AG08396 (cell line): ENCODE measurements around the gene GALNTL6.

Source experiments
- DNase-seq: peaks from one replicate; pipeline ENCODE4 v3.0.0; 2012; ENCODE audit warnings: low spot score, mixed read lengths

The GALNTL6 gene

DNA sequence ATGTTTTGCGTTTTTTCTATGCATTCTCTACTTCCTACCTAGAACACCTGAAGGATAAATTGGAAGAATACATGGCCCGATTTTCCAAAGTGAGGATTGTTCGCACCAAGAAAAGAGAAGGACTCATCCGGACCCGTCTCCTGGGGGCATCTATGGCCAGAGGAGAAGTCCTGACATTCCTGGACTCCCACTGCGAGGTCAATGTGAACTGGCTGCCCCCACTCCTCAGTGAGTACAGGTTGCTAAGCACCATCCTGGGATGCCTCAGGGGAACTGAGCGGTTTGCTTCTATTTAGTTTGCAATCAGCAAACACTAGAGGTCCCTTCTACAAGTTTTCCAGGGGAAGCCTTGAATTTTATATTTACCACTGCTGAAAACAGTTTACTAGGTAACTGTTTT is 996.1 kb downstream of the GALNTL6 start:
- no peak for DNase-seq

DNA sequence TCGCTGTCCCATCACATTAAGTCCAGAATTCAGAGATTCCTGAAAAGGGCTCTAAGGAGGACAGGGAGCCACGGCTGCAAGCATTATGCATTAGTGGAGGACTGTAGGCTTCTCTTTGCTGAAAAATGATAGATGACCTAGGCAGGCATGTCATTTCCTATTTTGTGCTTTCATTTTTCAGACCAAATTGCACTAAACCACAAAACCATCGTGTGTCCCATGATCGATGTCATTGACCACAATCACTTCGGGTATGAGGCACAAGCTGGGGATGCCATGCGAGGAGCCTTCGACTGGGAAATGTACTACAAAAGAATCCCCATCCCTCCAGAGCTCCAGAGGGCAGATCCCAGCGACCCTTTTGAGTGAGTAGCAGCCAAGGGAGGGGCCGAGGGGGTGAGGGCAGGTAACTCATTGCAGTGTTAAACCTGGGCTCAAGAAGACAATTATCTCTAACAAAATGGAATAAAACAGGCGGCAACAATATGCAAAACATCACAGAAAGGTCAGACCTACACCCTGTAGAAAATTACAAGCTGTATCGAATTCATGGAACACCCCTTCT is 1000.2 kb downstream of the GALNTL6 start:
- DNase-seq = no peak

DNA sequence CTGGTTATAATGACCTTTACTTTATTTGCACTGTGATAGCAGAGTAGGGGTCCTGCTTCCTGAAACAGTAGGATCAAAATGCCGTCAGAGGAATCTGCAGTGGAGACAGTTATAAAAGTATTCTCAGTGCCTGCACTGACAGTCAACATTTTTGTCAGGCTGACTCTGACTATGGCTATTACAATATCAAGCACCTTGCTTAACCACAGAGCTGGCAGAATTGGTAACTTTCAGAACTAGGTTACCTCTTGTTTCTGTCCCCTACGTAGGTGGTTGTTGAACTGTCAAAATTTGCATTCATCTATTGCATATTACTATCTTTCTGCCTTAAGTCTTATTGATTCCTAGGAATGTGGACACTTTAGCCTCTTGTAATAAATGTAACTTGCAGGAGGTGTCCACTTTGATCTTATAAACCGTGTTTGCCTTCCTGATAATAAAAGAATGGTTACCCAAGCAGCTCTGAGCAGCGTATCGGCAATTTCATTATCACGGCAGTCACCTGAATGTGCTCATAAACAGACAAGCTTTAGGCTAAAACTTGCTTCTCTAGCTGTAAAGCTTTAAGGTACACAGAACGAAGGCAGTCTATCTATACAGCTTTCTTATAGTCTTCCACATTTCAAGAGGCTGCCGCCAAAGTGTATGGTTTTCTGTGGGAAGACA is 1002.4 kb downstream of the GALNTL6 start:
- no peak for DNase-seq

DNA sequence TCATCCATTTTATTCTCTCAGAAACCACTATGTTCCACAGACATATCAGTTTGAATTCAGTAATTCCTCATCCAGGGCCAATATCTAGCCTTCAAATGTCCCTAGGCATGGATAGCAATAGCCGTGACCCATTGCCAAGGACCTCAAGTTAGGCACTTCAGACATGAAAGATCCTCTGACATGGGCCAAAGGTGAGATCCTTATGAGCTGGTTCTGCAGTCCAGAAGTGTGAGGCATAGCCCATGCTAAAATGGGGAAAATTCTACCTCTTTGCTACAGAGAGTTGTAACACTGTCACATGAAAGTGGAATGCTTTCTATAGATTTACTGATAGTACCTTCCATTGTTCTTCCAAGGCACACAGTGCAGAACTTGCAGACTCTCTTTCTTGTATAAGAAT is 1005.7 kb downstream of the GALNTL6 start:
- DNase-seq = no peak

DNA sequence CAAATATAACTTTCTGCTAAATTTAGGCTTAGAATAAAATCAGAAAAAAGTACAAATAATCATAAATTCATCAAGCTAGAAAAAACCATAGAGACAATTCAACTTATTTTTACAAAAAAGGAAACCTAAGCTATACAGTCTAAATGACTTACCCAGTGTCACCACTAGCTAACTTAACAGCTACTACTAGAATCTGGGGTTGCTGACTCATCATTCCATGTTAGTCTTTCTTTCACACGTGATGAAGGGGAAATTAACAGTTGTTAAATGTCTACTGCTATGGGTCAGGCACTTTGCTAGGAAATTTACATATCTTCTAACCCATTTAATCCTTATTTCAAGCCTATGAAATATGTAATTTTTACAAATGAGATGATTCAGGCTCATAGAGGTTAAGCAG is 1006.1 kb downstream of the GALNTL6 start:
- no peak for DNase-seq

DNA sequence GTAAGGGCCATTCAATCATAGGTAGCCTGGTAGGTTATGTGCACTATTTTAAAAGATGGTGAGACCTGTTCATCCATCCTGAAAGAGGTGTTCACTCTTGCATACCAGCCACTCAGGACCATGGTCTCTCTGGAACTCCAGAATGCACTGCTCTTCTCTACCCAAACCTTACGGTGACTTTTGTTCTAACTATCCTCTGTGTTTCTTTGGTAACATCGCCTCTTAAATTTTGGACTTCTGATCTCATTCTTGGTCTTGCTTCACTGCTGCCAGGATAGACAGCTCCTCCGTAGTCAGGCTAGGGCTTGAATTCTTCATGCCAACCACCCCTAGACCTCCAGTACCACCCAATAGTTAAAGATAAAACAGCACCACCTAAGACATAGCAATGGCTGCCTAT is 1009.1 kb downstream of the GALNTL6 start:
- no peak for DNase-seq

DNA sequence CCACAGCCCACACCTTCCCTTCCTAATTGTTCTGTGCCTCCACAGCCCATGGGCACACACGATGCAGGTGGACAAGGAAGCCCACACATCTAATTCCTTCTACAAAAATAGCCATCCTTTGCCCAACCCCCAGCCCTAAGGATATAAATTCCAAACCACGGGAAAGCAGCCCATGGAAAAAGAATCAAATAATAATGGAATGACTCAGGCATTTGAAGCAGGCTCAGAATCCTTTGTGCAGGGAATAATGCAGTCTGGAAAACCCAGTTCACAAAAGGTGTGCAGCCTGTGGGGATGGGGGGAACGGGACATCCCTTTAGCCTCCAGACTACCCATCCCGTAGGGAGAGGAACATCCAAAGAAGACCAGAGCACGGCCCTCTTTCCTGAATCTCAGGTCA is 1013.1 kb downstream of the GALNTL6 start:
- no peak for DNase-seq

DNA sequence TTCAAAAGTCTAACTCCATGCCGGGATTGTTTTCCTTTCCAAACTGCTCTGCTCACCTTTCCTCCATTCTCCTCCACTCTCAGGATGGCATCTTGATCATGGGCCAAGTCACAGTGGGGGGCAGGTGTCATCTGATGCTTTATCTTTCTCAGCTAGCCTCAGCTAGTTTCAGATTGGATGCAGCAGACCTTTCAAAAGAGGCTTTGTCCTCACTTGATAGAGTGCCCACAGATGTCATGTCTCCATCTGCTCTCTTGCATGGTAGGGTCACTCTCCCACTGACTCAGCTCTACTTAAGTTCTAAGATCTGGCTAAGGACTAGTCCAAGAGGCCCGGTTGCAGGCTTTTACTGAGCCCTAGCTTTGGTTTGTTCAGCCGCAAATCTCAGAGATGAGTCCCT is 1013.7 kb downstream of the GALNTL6 start:
- DNase-seq = no peak

DNA sequence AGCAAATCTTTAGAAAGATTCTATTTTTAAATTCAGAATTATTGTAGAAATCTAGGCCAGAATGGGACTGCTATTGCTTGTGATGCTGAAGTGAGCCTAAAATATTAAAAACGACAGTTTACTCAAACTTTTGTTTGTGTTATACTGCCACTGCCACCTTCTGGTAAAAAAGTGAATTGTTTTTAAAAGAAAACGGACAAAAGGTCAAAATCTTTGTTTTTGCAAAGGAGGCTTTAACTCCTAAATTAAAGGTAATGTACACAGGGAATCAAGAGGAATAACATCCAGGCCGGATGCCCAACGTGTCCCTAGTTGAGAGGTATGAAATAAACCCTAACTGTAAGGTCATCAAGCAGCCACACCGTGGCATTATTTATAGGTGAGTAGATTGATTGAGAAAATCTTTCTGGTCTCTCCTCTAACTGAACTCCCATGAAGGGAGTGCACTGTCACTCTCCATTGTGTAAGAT is 1017.1 kb downstream of the GALNTL6 start:
- DNase-seq = peak; percentile 12

DNA sequence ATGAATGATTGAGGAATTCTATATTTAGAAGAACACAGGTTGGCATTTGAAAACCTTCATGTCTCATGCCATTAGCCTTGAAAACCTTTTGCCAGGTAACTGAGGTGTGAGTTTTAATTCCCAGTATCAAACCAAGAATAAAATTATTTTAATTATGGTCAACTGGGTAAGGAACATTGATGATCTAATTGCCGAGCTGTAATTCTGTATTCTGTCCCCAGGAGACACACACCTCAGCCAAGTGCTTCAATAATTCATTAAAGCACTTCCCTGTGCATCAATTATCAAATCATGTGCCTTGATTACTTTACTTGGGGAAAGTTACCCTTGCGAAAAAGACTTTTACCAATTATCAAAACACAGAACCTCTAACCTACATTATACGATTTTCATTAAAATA is 1023.5 kb downstream of the GALNTL6 start:
- no peak for DNase-seq

DNA sequence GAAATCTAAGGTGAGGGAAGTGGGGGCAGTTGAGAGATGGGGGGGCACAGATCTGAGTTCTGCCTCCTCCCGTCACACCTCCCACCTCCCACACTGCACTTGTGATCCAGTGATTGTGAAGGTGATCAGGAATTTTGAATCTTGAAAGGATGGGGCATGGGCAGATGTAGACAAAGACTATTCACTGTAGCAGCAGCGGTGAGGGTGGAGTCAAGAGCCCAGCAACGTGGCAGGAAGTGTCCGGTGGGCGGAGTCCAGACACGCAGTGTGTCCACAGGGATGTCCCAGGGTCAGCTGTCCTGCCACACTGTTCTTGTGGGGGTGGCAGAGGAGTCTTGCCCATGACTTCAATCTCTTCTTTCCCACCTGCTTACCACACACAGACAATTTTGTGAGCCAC is 1024.9 kb downstream of the GALNTL6 start:
- no peak for DNase-seq

DNA sequence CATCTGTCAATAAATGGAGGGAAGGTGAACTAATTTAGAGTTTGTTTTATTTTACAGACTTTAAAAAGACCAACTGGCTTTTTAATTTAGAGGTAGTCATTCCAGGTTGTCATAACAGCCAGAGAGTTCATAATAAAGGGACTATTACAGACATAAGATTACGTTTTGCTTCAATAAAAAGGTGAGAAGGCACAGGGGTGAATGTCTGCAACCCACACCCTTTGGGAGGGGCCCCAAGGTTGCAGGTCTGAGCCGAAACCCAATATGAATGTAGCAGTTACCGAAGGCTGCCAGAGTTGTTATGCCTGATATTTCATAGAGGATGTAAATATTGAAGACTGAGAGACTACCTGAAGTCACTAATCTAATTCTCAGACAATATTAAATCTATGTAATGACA is 1025.7 kb downstream of the GALNTL6 start:
- no peak for DNase-seq

DNA sequence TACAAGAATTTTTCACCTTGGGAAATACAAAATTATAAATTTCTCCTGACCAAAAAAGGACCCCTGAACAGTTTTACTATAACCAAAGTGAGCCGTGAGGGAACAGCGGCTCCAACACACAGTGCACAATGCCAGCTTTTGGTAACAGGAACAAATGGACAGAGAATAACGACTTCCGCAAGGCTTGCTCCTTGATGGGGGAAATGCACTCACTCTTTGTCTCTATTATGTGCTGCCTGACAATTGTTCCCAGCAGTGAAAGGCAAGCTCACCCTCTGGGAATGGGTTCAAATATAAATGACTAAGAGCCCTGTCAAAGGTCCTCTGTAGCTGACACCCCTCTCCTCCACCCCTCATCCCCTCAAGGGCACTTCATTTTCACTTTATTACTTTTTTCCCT is 1029.6 kb downstream of the GALNTL6 start:
- DNase-seq = no peak

DNA sequence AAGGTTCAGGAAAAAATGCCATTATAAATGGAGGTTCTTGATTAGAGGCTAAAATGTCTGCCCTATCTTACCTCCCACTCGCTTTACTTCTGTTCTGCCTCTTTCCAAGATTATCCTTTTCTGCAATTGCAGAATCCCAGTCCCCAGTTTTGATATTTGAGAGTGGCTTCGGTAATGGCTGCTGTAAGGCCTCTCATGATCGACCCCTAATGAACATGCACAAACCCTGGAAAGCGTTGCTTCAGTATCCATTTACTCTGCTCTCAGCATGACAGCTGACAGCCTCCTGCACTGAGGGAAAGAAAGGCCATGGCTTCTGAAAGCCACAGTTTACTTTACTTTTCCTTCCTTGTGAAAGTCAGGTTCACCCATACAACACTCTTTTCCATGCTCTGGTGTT is 1030.0 kb downstream of the GALNTL6 start:
- no peak for DNase-seq

DNA sequence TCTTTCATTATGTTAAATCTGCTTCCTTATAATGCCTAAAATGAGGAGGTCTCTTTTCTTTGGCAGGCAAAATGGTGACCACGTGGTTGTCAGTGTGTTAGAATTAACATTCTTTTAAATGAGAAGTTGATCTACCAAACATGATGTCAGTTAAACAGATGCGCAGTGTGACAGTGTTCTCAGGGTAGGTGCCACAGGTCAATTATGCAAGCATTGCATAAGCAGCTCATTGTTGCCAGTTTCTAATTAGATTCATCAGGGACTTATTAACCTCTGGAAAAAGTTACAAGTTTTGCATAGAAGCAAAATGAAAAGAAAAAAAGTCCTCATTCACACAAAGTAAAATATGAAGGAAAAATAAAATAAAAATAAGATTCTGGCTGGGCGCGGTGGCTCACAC is 1031.4 kb downstream of the GALNTL6 start:
- no peak for DNase-seq

DNA sequence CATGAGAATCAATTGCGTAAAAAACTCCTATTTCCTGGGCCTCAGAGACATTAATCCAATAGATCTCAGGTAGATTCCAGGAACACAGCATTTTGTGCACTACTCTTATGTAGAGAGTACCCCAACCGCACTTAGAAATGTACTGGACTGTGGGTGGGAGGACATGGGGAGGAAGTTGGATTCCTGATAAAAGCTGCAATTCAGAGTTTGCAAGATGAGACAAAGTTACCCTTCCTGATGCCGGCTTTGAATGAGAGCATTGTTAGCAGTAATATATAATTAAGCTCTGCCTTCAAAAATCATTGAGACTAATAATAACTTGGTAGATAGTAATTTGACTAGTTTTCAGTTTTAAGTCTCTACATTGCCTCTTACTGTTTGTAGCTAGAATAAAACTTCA is 1032.1 kb downstream of the GALNTL6 start:
- no peak for DNase-seq

DNA sequence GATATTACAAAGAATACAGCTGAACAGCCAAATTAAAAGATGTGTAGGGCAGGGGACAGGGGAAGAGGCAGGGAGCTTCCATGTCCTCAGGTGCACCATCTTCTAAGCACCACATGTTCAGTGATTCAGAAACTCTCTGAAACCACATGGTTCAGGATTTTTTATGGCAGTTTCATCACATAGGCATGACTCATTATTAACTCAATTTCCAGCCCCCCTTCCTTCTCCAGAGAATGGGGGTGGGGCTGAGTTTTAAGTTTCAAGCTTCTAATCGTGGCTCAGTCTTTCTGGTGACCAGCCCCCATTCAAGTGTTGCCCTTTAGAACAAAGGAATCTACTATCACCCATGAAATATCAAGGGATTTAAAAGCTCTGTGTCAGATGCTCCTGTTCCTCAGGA is 1037.6 kb downstream of the GALNTL6 start:
- DNase-seq = peak; percentile 12

DNA sequence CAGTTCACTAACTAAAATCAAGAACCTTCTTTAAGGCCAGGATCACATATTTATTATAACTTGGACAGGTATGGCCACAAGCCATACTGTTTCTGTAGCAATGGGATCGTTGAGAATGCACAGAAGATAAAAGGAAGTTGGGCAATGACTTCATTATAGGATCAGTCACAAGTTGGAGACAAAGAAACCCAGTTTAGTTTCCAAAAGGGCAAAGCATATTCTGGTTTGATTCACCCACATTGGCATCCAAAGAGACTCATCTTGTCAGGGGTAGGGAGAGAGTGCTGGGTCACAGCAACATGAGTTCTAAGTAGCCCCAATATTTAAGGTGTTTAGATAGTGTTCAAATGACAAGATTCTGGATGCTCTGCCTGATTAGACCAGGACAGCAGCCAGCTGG is 1038.3 kb downstream of the GALNTL6 start:
- no peak for DNase-seq

DNA sequence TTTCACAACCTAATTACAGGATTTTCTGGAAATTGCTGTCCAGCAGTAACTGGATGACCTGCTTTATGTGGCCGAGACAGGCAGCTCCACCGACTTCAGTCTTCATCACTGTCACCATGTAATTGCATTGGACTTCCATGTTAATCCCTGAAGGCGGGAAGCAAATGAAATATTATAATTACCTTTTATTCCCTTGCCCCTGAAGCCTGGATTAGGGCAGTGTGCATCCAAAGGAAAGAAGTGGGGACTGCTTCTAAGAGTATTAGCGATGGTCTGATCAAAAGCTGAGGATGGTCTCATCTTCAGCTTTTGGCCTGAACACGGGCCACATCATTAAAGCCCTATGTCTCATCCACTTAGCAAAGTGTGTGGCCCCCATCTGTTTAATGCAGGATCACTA is 1043.8 kb downstream of the GALNTL6 start:
- no peak for DNase-seq

DNA sequence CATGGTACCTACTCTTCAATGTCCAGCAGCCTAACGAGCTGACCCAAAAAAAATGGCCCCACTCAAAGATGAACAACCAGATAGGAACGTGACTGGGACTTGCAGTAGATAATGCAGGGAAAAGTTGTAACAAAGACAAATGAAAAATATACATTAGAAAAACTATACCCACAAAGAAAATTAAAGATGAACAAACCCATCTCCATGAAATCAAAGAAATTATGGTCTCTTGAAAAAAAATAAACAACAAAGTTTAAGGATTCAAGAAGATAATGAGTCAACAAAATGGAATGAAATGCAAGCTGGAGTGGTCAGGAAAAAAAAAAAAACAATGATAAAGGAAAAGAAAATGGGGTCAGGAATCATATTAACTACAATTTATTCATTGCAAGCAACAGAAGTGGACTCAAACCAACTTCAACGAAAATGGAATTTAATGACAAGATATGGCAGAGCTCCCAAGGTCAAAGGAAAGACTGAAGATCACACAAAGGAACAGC is 1045.6 kb downstream of the GALNTL6 start:
- DNase-seq = no peak

DNA sequence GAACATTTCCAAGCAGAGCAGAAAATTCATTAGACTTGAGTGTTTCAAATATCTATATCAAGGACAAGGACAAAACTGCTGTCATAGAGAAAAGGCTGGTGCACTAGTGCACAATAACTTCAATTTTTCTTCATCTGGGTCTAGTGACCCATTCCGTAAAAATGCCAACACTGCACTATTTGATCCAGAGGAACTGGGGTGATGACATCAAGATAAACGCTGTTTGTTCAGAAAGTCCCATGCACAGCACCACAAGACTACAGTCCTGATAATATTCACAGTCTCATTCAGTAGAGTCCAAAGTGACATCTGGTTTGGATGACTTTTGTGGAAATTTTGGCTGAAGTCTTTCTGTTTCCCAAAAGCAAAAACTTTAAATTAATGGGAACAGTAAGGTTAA is 1051.9 kb downstream of the GALNTL6 start:
- no peak for DNase-seq

DNA sequence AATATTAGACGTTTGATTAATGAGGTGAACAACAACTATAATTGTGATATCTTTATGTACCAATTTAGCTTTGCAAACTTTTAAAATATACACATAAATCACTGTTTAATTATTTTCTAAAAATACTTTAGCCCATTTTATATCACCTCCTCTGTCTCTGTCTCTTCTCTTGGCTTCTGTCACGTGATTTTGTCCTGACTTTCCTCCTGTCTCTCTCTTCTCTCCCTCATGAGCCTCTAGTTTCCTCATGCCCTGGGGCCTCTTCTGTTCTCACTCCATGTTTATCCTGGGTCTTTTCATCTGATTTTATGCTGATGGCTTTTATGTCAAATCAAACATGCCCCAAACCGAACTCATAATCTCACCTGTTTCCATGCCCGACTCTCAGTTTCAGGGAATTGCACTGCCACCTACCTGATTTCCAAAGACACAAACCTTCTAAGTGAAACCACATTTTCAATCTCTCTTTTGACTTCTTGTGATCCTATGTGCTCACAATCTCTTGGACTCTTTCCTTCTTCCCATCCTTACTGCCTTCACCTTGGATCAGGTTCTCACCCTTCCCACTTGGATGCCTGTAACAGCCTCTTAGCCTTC is 1052.4 kb downstream of the GALNTL6 start:
- no peak for DNase-seq

DNA sequence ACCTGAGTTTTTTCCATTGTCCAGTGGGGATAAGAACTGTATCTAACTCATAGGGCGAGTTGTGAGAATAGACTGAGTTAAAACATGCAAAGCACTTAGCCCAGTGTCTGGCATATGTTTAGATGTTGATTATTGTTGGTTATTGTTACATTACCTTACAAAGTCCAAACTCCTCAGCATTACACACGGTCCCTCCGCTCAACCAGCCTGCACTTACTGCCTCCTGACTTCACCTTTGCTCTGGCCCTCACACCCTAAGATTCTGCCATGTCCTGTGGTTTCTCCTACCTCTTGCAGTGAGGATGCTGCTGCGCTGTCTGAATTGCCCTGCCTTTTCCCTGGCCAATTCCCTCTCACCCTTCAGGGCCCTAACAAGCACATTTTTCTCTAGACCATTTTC is 1053.2 kb downstream of the GALNTL6 start:
- no peak for DNase-seq

DNA sequence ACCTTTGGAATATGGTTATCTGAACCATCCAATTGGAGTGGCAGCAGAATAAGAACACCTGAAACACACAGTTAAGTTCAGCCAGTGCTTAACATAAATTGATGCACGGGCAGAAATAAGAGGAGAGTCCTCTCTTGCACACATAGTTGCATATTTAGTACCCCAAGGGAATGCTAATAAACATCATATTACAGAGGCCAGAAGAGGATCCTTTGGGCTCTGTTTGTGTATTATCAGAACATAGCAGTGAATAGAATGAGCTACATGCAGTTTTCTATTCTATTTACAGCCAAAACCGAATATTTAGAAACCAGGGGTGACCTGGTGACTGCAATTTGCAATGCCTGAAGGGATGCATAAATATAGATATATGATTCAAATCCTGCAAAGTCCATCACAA is 1054.6 kb downstream of the GALNTL6 start:
- no peak for DNase-seq
